ENCODE data around the gene KRT6A.

The KRT6A gene

GRCh38 chr12:52519826-52520662 is 27.0 kb upstream of the KRT6A start, which contains the start of gene KRT5:
KRT5 (minus strand) TSS chr12:52520394; CDS start chr12:52520296, 98 bp downstream.
- Histone ChIP-seq H3K4me2 (ENCODE audit: low read depth, low read length) (no peak within 1 kb of the TSS), H3K9me2 (replicated peaks; ENCODE audit: insufficient read depth, low read length) (no peaks in the 10 kb centered on the region), H3K4me3 (ENCODE audit: low read length) (no peak within 1 kb of the TSS), H3K36me3 (replicated peaks; ENCODE audit: insufficient read depth, low read length) (no peaks in the 10 kb centered on the region), H4K20me1 (ENCODE audit: insufficient read depth, low read length) (no peaks in the 10 kb centered on the region), H3K79me2 (ENCODE audit: low read length) (no peaks in the 10 kb centered on the region), H2AFZ (ENCODE audit: low read length) (no peak within 1 kb of the TSS), H3K4me1 (ENCODE audit: low read length) (no peaks in the 10 kb centered on the region), H3K9me3 (replicated peaks; ENCODE audit: insufficient read depth, low read length) (no peaks in the 10 kb centered on the region), H3K27ac (ENCODE audit: low read length) (no peak within 1 kb of the TSS), H3K27me3 (replicated peaks; ENCODE audit: insufficient read depth, low read length) (peaks cover 82% of the 10 kb centered on the region), H3F3A (ENCODE audit: insufficient read depth, low read length) (no peaks in the 10 kb centered on the region), H3K9ac (ENCODE audit: low read length) (no peak within 1 kb of the TSS)
- TF ChIP-seq EZH2 (optimal IDR thresholded peaks at IDR 0.05; ENCODE audit: low read depth, low read length), result no peak
- DNase-seq, result no peak

- Histone ChIP-seq H3K9me2 (replicated peaks; ENCODE audit: insufficient read depth, low read length) (no peaks in the 10 kb centered on the region), H4K20me1 (ENCODE audit: insufficient read depth, low read length) (no peaks in the 10 kb centered on the region), H3K4me1 (ENCODE audit: low read length) (no peaks in the 10 kb centered on the region), H3K27ac (ENCODE audit: low read length) (no peak overlapping the region), H3K27me3 (replicated peaks; ENCODE audit: insufficient read depth, low read length) (peaks cover 75% of the 10 kb centered on the region), H3K9ac (ENCODE audit: low read length) (no peak overlapping the region), H3K9me3 (replicated peaks; ENCODE audit: insufficient read depth, low read length) (no peaks in the 10 kb centered on the region), H3K4me2 (ENCODE audit: low read depth, low read length) (no peak overlapping the region), H3K36me3 (replicated peaks; ENCODE audit: insufficient read depth, low read length) (no peaks in the 10 kb centered on the region), H3K79me2 (ENCODE audit: low read length) (no peaks in the 10 kb centered on the region), H3K4me3 (ENCODE audit: low read length) (no peak overlapping the region), H2AFZ (ENCODE audit: low read length) (no peak overlapping the region), H3F3A (ENCODE audit: insufficient read depth, low read length) (no peaks in the 10 kb centered on the region)
- DNase-seq, result no peak
- no peak for TF ChIP-seq EZH2 (optimal IDR thresholded peaks at IDR 0.05; ENCODE audit: low read depth, low read length)
- TF ChIP-seq CTCF (IDR thresholded peaks at IDR 0.05; ENCODE audit: low read length), result no peak
- TF ChIP-seq EZH2phosphoT487 (IDR thresholded peaks at IDR 0.05; ENCODE audit: low read length), result no peak
Measured at GRCh38 chr12:52519387-52519703, 26.3 kb upstream of the KRT6A start.

GRCh38 chr12:52518574-52519386 is 25.7 kb upstream of the KRT6A start:
- no peaks in the 10 kb centered on the region for H3F3A ChIP-seq (ENCODE audit: insufficient read depth, low read length)
- no peaks in the 10 kb centered on the region for H3K9me3 ChIP-seq (replicated peaks; ENCODE audit: insufficient read depth, low read length)
- H3K4me1 ChIP-seq (ENCODE audit: low read length), result no peaks in the 10 kb centered on the region
- no peaks in the 10 kb centered on the region for H3K79me2 ChIP-seq (ENCODE audit: low read length)
- no peak overlapping the region for H3K9ac ChIP-seq (ENCODE audit: low read length)
- H4K20me1 ChIP-seq (ENCODE audit: insufficient read depth, low read length), result no peaks in the 10 kb centered on the region
- DNase-seq, result no peak
- H3K4me2 ChIP-seq (ENCODE audit: low read depth, low read length), result no peak overlapping the region
- H3K4me3 ChIP-seq (ENCODE audit: low read length), result no peak overlapping the region
- TF ChIP-seq EZH2phosphoT487 (IDR thresholded peaks at IDR 0.05; ENCODE audit: low read length) (no peak), EZH2 (optimal IDR thresholded peaks at IDR 0.05; ENCODE audit: low read depth, low read length) (no peak), CTCF (IDR thresholded peaks at IDR 0.05; ENCODE audit: low read length) (no peak)
- H3K27ac ChIP-seq (ENCODE audit: low read length), result no peak overlapping the region
- H3K9me2 ChIP-seq (replicated peaks; ENCODE audit: insufficient read depth, low read length), result no peaks in the 10 kb centered on the region
- no peak overlapping the region for H2AFZ ChIP-seq (ENCODE audit: low read length)
- no peaks in the 10 kb centered on the region for H3K36me3 ChIP-seq (replicated peaks; ENCODE audit: insufficient read depth, low read length)
- H3K27me3 ChIP-seq (replicated peaks; ENCODE audit: insufficient read depth, low read length), result peaks cover 76% of the 10 kb centered on the region

Measured in MM.1S (cell line).